GM19372 (cell line): ENCODE results near the gene C1orf105.

Source experiments
- ATAC-seq: cut with Tn5 transposase; IDR thresholded peaks from one replicate; pipeline ENCODE4 v1.9.1; 2021; ENCODE audit warnings: mild to moderate bottlenecking, low read depth, moderate library complexity; ENCODE audit not compliant: unreplicated experiment

The C1orf105 gene

DNA sequence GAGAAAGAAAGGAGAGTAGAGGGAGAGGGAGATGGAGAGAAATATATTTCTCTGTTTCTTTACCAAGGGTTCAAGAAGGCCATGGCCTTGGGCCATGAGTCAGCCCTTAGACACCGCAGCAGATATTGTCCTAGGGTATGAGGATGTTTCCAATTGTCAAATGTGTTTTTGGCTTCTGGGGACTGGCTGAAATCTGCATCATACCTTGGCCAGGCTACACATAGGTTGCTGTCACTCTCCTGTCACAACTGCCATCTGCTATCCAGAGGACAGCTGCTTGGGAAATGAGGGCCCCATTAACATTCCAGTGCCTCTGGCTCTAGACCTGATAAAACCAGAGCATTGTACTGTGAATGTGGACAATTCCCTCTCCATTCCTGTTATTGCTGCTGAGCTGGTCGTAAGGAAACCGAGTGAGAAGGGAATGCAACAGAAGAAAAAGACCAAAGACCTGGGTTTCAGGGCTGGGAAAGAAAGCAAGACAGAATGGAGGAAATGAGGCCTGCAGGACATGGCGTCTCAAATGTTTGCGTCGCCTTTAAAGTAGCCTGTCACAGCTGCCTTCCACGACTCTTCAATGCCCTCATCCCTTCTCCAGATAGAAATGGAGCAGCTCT lies 32.2 kb downstream of the C1orf105 start:
- ATAC-seq, result no peak

DNA sequence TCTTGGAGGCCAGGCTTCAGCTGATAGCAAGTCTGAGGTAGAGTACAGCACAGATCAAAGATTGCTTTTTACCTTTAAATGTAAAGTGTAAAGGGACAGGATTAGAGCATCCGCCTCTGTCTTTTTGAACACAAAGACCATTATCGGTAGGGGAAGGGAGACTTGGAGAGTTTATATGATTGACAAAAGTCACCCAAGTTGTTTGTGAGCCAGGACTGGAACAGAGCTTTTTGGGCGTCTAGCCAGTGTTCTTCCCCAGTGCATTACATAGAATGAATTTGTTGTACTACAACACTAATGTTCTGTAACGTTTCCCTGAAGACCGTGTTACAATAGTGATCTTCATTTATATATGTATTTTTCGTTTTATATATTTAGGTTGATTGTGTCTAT lies 32.7 kb downstream of the C1orf105 start:
- ATAC-seq, result no peak

DNA sequence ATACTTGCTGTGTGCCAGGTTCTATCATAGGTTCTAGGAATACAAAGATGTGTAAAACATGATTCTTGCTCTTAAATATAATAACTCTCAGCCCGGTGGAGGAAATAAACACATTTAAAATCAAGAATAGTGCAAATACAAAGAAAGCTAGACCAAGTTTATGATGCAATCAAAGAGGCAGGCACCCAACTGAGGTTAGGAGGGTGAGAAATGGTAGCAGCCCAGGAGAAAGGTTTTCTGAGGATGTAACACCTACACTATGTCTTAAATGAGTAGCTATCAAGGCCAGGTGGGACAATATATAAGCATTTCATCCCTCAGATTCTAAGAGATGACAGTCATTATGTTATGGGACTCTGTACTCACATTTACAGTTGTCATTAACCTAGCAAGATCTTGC lies 33.1 kb downstream of the C1orf105 start:
- ATAC-seq, result no peak

DNA sequence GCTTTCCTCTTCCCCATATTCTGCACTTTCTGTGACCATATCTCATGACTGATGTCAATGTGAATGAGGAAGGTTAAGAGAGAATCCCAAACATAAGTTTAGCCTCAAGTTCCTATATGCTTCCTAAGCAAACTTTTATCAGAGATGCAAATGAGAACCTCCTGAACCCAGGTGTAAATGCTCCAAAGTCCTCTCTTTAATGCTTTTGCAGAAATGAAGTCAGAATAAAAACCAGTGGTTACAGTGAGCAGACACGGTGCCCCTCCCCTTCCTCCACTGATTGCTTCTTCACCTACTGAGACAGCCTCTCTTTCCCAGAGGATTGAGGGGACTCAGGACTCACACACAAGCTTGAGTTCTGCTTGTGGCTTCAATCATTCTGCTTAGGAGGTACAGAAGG lies 35.0 kb downstream of the C1orf105 start:
- no peak for ATAC-seq

DNA sequence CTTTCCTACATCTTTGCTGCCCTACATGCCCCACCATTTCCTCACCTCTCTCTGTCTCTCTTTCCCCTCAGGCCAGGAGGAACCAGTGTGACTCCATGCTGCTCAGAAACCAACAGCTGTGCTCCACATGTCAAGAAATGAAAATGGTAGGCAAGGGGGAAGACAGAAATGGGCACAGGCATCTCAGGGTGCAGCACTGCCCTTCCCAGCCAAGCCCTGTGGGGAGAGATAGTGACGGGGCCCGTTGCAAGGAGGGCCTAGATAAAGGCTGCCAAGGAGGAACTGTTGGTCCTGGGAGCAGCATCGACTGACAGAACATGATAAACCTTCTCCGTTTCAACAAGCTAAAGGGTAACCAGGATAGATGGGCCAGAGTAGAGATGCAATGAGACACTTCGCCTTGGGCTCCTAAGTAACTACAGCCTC lies 35.9 kb downstream of the C1orf105 start:
- no peak for ATAC-seq

DNA sequence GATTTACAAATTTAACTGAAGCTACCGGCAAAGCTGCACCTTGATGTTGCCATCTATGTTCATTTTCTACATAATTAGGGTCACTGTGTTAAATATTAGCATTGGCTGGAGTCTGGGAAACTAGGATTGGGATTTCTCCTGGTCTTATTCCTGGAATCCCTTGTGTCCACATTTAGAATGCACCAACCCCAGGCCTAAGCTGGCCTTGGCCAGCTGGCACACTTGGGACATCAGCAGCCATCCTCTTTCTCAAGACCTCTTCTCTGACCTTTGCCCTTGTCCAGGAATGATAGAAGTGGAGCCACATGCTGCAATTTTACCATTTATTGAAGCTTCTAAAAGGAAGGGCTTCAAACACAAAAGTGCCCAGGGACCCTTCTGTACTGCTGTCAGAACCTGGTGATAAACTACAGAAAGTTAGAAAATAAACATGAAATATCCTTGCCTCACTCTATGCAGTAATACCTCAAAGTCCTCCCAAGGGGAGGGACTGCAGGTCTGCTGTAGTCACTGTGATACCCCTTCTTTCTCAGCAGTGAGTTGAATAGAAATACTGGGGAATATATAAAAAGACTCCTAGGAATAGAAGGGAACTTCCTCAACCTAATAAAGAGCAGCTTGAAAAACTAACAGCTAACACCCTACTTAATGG lies 37.1 kb downstream of the C1orf105 start:
- ATAC-seq, result no peak

DNA sequence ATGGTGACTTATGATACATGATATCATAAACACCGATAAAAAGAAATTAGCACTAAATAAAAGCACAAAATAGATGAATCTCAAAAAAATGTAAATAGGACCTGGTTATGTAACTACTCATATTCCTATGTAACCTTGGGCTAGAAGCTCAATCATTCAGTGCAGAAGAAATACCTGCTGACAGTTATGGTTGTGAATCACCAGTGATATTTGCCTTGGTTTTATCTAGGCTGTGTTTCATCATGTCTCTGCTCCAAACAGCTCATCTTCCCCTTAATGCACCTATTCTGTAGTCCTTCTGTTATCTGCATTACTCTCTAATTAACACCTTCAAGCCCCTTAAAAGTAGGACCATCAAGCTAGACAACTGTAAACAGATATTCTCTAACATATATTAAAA lies 39.7 kb downstream of the C1orf105 start:
- no peak for ATAC-seq

DNA sequence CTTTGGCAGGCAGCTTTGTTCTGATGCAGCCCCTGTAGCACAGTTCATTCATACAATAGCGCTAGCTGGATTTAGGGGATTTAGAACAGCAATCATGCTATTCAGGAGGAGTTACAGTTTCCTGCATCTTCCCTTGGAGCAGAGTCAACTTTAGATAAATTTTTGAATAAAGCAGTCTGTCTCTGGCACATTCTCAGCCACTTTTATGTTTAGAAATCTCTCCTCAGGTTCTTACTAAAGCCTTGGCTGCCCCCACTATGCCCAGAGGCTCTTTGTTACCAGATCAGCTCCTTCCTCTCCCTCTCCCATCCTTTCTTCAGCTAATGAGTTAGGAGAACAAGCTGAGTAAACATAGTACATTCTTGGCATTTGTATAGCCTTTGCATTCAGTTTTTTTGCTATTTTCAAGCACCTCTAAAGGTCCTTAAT lies 40.4 kb downstream of the C1orf105 start:
- ATAC-seq, result no peak

DNA sequence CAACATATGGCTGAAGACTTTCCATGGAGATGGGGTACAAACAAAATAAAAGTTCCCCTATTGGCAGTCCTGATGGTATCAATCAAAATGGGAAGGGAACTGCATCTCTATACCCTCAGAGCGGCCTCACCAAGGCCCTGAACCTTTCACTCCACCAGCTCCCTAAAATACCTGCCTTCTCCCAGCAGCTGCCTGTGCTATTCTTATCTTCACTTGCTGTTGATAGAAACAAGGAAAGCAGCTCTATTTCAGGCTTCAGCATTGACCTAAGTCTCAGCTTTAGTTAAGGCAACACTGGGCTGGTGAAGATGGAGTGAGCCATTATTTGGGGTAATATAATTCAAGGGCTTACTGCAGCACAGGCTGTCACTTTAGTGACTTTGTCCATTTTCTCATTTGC lies 45.1 kb downstream of the C1orf105 start:
- no peak for ATAC-seq

DNA sequence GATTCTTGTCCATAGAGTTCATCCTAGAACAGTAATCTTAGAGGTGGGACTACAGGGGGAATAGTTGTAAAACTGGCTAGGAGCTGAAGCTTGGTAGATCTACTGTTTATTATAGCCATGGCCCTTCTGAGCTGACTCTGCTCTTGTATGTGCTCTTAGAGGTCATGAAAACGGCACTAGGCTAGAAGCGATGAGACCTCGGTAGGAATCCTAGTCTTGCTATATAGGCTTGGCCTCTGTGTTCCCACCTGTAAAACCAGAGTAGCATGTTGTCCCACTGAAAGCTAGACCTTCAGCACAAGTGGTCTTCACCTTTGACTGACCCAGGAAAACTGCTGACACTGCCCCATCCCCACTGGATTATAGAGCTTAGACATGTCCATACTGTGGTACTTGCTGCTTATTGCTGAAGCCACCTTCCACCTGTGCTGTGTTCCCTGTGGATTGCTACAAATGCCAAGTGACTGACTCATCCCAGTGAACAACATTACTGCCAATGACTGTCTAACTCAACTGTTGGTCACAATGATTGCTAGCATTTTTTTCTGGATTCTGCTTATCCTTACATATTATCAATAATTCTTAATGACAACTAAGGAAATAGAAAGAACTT lies 46.4 kb downstream of the C1orf105 start:
- no peak for ATAC-seq

DNA sequence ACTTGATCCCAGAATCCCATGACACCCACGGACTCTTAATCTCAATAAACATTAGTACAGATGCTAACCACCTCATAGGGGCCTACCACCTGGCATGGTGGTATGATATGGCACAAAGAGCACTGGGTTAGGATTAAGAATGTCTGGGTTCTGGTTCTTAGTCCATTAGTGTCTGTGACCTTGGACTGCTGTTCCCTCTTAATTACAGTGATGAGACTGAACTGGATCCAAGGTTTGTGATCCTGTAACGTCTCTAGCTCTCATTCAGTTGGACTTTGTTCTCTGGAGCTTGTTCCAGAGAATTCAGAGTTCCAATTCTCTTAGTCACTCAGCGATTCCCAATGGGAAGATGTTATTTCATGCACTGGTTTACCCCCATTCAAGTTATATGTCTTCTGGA lies 47.0 kb downstream of the C1orf105 start:
- ATAC-seq, result no peak

DNA sequence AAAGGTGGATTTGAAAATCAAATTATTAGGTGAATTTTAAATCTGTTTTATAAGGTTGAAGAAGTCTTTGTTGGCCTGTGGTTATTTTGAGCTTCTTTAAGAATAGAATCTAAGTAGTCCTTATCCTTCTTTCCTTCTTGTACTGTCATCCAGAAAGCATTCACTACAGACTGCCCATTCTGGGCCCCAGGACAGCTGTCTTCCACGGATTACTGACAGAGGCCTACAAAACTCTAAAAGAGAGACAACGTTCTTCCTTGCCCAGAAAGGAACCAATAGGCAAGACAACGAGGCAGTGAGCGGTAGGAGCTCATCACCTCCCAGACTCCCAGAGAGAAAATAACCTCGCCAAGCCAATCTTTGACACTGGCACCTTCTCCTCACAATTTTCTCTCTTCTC lies 47.8 kb downstream of the C1orf105 start:
- no peak for ATAC-seq

DNA sequence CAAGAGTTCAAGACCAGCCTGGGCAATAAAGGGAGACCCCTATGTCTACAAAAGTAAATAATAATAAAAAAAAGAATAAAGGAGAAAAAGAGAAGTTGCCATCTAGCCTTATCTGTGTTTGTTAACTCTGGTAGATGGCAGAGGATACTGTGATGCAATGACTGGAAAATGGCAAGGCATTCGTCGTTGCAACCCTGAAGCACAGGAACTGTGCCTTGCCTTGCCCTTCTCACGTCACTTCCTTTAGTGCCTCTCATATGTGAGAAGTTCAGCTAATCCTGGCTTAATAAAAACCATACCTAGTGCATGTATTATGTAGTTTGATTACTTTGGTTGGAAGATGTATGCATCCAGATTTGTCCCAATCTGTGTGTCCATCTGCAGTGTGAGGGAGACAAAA lies 49.2 kb downstream of the C1orf105 start:
- no peak for ATAC-seq

DNA sequence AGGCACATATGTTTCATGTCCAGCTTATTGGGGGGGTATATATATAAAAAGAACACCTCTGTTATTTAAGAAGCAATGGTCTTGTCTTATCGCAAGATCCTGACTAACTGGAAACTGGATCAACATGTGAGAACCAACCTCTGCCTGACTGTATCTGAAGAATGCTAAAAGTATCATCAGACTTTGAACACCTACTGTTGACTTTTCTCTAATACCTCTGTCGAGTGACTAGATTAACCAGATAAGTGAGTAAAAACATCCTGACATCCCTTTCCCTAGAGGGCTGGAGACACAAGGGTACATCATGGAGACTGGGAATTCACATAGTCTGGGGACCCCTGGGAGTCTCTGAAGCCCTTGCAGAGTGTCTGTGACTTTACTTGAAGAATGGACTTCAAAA lies 49.7 kb downstream of the C1orf105 start:
- no peak for ATAC-seq

DNA sequence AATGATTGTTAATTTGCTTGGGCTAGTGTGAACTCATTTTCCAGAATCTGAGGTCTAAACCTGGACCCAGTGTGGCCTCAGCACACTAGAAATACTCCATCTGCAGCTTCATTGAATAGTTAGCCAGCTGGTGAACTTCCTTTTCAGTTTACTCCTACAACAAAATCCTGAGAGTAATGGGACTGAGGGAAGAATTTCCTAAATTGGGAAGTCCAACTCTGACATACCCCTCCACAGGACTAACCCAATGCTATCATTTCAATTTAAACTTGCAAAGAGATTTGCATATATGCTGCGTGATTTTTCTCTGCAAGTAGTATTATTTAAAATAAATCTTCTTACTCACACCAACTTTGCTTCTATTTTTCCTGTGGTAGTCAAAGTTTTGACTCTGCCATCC lies 51.2 kb downstream of the C1orf105 start:
- no peak for ATAC-seq

DNA sequence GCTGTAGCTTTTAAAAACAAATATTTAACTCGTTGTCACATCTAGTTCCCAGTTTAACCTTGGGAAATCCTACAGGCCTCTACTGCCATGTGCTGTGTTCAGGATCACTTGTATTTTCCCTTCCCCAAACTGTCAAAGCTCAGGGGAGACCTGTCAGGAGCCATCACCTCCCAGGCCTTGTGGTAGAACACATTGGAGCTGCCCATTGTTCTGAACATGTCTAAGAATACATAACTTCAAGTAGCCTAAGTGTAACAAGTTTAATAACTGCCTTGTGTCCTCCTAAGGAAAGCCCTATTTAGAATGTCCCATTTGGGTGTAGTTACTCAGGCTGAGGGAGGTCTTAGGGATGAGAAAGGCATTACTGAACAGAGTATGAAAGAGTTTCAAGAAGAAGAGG lies 52.0 kb downstream of the C1orf105 start:
- ATAC-seq, result no peak

DNA sequence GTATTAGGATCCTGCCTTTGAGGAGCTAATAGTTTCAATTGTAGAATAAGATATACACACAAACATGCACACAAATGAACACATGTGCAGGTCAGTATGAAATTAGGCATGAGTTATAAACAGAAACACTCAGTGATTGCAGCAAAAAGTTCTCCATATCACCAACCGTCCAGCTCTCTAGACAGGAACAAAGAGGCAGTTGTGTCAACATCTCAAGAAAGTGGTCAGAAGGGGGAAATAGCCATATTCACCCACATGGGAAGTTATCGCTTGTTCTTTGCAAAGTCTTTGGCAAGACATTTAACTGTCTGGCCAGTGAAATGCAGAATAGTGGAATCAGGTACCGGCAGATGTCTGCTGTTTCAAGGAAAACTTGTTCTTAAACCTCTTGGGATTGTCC lies 52.8 kb downstream of the C1orf105 start:
- no peak for ATAC-seq

DNA sequence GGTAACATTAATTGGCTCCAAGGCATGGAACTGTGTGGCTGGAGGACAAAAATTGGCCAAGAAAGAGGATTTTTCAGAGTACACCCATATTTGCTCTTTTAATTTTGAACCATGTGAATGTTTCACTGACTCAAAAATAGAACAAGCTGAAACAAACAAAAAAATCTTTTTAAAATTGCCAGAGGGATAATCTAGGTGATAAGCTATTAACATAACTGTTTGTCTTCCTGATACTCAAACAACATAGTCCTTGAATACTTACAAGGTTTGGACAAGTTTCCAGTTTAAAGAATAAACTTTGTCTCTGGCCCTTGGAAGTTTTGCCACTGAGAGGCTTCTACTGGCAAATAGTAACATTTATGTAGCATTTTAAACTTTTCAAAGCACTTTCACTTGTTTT lies 53.4 kb downstream of the C1orf105 start:
- ATAC-seq, result no peak

DNA sequence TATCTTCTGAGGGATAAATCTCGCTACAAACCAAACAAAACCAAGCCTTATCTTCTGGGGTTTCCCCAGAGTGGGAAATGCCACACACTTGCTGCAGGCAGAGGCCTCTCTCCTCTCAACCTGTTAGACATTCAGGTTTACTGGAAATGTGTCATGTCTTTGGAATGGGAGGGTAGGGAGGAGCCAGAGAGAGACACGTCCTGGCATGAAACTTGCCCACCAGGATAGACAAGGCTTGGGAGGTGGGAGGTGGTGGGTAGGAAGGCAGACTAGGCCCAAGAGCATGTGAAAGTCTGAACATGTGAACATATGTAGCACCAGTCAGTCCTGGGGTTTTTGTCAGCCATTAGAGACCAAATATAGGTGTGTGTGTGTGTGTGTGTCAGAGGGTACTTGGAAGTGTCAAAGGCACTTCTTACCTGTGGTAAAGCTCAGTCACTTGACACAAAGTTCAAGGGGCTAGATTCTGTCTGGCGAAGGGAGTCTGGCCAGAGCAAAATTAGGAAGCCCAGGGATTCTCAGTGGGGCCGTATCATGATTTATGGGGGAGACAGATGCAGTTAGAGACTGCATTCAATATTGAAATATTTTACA lies 55.8 kb downstream of the C1orf105 start:
- no peak for ATAC-seq

DNA sequence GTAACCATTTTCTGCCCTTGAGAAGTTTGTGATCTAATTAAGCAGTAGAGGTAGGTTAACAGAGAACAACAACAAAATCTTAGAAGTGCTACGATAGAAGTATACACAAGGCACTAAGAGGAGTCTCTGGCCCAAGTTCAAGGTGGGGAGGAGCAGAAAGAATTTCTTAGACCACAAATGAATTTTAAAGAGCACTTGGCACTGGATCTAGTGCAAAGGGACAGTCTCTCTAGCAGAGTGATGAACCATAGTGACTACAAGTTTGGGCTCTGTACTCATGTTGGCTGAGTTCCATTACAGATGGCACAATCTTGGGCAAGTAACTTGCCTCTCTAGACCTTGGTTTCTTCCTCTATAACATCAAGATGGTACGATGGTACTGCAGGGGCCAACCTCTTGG lies 56.7 kb downstream of the C1orf105 start:
- no peak for ATAC-seq

DNA sequence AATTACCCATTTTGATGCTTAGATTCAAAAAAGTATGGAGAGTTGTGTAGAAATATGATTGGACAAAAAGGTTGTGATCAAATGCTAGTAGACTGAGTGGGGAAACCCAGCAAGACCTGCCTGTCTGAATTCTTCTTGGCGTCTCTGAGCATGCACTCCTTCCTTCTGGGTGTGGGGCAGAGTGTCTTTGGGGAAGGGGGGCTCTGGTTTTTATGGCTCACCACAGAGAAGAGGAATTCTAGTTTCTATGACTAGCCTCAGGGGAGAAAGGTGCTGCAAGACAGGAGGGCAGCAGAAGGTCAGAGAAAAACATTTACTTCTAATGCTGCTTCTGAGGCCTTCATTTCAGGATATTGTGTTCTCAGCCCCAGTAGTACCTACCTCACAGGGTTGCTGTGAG lies 57.3 kb downstream of the C1orf105 start:
- ATAC-seq, result no peak

DNA sequence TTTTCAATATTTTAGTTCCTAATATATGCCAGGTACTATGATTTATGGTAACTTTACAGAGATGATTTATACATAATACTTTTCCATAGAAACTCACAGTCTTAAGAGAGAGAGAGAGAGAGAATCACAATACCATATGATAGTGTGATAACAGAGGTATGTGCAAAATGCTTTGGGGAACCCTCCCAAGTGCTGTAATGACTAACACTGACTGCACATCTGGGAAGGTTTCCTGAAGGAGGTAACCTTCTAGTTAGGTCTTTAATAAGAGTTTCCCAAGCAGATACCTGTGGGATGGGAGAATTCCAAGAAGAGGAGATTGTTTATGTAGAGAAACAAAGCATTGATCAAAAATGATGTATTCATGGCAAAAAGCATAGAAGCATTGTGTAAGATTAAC lies 58.0 kb downstream of the C1orf105 start:
- no peak for ATAC-seq
